ENCODE data around the gene NGFR. TPM values are rescaled to one million over a fixed set of nuclear protein-coding genes. Genes with fewer than 3 reads are reported as not detected.

Gene NGFR
- polyA plus RNA-seq, 4 donors = 3.6 to 8.9 (median 6.6) TPM

DNA sequence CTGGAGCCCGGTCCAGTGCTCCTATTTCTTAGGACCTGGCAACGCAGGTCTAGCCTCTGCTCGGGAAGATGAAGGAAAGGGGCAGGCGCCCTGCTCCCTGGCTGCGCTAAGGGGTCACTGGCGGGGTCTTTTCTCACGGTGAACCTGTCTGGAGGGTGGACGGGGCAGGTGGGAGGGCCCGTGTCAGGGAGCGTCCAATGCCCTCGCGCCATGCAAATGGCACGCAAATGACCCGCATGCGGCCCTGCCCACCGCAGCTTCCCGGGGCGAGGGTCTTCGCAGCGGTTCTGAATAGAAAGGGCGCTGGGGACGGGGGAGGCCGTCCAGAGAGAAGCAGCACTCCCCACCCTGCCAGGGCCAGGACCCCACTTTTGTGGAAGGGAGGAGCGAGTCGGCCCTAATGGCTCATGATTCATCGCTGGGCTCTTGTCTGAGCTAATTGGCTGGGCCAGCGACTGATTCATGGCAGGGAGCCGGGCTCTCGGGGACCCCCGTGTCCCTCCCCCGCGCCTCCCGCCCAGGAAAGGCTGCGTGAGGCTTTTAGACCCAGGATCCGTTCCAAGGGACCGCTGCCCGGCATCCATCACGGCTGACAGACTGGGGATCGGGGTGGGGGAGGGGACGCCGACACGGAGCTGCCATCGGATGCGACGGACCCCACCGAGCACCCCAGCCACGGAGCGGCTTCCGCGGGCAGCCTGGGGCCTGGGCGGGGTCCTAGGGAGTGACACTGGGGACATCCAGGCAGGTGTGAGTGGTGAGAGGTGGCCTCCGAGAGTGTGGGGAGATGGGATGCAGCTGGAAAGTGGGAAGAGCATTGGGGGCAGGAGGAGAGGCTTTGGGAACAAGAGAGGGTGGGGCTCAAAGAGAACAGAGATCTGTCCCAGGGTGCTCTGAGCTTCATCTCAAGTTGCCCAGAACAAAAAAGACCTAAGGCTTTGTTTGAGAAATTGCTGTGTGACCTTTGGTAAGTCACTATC lies 25.0 kb upstream of the NGFR start:
- DNase-seq (ENCODE audit: low read depth in 4 of 4, low spot score in 2 of 4) = no peak

DNA sequence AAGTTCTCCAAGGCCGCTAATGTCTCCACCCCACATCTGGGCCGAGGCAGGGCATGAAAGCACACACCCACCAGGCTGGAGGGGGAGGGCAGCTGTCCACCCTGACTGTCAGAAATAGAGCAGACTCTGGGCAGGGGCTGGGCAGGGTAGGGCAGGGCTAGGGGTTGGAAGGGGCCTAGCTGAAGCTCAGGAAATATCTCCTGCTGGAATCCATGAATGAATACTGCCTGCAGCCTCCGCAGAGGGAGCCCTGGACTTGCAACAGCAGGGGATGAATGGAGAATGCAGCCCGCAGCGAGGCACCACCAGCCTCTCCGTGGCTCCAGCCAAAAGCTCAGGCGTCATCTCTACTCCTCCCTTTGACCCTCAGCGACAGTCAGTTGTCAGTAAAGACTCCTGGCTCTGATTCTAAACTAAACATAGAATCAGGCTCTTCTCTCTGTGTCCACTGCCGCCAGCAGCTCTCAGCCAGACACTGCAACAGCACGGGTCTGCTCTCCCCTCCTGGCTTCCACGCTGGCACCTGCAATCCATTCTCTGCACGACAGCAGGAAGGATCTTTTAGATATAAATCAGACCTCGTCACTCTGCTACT lies 23.9 kb upstream of the NGFR start:
- no peak for DNase-seq (ENCODE audit: low read depth in 4 of 4, low spot score in 2 of 4)

DNA sequence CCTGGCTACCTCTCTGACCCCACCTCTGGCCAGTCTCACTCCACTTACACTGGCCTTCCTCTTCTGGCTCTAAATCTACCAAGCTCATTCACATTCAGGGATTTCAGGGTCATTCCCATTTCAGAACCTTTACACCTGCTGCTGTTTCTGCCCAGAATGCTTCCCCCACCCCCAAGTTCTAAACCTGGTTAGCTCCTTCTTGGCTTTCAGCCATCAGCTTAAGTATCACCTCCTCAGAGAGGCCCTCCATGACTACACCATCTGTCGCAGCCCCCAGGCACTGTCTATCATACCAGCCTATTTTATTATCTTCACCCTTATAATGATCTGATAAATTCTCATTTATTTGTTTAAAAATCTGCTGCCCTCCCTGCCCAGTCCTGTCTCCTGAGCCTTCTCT lies 23.3 kb upstream of the NGFR start:
- DNase-seq (ENCODE audit: low read depth in 4 of 4, low spot score in 2 of 4) = no peak

DNA sequence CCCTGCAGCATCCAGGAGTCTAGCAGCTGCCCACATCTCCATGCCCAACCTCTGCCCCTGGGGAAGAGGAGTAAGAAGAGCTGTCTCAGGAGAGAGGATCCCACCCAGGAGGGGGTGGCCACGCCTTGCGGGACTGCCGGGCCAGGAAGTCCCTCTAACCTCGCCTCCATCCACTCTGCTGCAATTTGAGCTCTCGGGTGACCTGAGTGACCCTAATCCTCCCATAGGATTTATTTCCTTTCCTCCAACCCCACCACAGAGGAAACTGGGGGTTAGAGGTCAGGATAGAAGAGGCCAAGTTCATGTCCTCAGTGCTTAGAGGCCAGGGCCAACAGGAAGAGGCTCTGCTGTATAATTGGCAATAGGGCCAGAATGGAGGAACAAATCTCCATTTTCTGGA lies 22.6 kb upstream of the NGFR start:
- no peak for DNase-seq (ENCODE audit: low read depth in 4 of 4, low spot score in 2 of 4)

DNA sequence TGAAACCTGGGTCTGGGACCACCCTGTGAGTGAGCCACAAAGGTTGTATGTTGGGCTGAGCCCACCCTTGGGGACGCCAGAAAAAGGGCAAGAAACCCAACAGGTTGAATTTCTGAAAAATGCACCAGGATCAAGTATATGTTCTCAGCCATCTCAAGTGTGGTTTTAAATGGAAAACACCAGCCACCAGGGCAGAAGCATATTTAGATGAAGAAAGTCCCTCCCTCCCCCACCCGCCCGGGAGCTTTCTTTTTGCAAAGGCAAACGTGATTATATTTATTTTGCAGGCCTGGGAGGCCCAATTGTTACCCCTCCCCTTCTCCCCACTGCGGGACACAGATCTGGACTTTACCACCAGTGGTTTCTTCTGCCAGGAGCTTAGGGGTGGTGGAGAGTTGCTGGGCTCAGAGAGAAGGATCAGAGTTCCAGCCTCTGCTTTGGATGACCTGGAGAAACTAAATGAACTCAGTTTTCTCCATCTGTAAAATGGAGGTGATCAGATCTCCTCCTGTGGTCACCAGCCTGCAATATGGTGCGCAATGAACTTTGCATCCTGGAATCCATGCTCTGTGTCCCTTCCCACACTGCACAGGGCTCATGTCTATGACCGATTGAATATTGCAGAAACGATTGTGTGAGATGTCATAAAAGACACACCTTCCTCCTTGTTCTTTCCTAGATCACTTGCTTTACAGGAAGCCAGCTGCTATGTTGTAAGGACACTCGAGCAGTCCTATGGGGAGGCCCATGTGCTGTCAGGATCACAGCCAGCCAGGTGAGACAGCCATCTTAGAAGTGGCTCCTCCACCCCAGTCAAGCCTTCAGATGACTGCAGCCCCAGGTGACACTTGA lies 21.0 kb upstream of the NGFR start:
- no peak for DNase-seq (ENCODE audit: low read depth in 4 of 4, low spot score in 2 of 4)

DNA sequence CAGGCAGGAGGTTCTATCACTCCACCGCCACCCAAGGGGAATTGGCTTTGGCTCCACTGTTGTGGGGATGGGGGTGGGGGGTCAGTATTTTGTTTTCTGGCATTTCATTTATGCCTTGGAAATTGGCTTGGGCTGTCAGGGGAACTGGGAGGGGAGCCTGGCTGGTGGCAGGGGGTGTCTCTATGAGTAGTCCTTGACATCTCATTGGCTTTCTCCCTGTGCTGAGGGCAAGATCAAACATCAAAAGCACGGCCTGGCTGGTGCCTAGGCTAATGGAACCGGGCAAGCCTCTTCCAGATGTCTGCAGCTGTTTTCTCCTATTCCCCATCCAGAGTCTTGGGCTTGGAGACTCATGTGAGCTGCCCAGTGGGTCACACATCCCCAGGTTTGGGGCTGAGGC lies 17.4 kb upstream of the NGFR start:
- no peak for DNase-seq (ENCODE audit: low read depth in 4 of 4, low spot score in 2 of 4)

DNA sequence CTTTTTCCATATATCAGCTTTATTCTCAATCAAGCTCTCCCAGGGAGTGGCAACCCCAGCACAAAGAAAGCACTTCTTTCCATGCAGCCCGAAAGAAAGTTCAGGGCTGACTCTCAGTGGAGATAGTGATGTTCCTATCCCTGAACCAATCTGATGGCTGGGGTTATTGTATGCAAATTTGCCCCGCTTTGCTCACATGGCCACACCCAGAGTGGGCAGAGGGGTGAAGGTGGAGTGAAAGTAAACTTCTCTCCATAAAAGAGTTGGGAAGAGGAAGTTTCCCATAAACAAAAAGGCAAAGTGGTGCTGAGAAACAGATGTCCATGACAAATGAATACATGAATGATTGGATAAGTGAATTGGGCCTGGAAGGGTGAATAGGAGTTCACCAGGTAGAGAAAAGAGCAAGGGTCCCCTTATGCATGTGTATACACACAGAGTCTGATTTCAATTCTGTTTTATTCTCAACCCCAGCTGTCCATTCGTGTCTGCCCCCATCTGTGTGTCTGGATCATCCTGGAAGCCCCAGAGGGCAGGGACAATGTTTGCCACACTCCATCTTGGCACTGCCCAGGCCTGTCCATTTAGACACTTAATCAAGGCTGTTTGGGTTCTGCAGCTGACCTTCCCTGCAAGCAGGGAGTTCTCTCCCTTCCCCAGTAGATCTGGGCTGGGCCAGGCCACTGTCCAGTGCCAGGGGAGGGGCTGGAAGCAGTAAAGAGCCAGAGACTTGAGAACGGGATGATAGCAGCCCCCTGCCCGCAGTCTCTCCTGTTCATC lies 14.1 kb upstream of the NGFR start:
- DNase-seq (ENCODE audit: low read depth in 4 of 4, low spot score in 2 of 4) = no peak

DNA sequence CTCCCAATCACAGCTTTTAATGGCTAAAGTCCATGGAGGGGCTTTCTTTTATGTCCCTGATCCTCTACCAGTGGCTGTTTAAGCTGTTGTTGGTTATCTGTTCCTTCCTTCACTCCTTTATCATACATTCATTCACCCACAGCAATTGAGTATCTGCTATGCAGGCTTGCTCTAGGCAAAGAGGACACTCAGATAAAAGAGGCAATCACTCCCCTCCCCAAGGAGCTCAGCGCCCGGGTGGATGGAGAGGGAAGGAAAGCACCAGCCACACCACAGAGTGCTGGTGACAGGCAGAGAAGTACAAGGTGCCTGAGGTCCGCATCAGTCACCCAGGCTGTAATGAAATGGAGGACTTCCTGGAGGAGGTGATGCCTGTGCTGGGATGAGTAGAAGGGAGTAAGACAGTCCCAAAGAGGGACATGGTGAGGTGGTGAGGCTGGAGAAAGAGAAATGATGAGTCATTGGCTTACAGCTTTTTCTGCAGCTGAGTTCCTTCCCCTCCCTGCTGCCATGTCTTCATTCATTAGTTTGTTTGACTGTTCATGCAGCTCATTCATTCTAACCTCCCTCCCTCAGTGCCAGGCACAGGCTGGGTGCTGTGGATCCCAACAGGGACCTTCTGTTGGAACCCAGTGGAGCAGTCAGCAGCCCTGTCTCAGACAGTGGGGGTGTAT lies 12.8 kb upstream of the NGFR start:
- DNase-seq (ENCODE audit: low read depth in 4 of 4, low spot score in 2 of 4) = no peak

DNA sequence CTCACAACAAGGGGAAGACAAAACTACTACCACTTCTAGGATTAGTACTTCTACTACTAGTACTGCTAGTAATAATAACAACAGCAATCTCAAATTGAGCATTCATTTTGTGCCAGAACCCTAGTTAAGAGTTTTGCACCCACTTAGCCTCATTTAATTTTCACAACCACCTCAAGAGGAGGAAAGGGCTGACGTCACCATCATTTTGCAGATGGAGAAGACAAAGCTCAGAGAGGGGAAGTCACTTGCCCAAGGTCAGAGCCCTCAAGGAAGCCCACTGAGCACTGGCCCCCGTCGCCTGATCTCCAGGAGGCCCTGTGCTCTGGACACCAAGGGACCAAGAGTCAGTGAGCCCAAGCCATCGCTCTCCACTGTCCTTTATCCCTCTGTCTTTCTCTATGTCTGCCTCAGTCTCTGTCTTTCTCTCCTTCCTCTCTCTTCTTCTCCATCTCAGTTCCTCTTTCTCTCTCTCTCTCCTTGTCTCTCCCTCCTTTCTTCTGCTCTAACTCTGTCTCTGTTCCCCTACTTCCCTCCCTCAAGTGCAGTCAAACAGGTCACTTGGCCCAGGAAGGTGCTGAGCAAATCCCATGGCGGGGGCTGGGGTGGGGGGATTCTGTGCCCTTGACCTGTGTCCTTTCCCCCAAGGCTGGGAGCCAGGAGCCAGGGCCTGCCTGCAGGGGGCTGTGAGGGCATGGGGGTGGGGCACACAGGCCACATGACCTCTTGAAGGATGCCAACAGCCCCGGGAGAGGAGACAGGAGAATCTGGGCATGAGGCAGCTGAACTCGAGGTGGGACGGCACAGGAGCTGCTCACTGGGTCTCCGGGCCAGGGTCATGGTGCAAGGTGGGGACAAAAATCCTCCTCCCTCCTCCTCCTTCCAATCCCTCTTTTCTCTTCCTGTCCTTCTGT lies 11.2 kb upstream of the NGFR start:
- DNase-seq (ENCODE audit: low read depth in 4 of 4, low spot score in 2 of 4) = no peak

DNA sequence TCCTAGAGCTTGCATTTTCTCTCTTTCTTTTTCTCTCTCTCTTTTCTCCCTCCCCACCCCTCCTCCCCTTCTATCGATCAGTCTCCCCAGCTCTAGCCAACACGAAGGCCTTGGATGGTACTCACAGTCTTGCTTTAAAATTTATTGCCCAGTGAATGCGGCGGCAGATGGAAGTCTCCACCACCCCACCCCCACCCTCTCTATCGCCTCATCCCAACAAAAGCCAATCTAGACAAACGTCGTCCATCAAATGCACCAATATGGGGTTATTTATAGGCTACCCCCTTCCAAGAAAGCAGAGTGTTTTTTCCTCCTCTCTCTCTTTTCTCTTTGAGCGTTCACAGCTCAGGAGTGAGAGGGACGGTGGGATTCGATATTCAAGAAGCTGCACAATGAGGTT lies 10.5 kb upstream of the NGFR start:
- no peak for DNase-seq (ENCODE audit: low read depth in 4 of 4, low spot score in 2 of 4)

DNA sequence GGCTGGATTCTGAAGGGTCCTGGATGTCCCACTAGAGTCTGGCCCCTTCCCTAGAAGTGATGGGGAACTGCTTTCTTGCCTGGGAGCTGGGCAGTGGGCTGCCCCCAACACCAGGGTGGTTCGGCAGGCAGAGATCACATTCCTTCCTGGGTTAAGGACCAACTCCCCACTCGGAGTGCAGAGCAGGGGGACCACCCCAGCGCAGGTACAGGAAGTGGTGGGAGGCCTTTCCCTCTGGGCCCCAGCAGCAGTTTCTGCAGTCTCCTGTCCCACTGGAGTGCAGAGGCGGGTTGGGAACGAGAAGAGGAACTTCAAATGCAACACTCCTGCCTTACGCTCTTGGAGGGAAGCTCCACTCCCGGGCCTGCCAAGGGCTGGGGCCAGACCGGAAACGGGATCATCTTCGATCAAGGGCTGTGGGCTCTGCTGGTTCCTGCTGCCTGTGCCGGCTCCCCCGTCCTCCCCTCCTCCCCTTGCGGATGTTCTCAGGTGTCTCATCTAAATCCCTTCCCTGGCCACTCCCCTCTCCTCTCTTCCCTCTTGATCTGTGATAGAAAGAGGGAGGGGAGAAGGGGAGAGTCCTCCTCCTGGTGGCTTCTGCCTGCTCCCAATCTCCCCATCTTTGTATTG lies 9.0 kb upstream of the NGFR start:
- no peak for DNase-seq (ENCODE audit: low read depth in 4 of 4, low spot score in 2 of 4)

DNA sequence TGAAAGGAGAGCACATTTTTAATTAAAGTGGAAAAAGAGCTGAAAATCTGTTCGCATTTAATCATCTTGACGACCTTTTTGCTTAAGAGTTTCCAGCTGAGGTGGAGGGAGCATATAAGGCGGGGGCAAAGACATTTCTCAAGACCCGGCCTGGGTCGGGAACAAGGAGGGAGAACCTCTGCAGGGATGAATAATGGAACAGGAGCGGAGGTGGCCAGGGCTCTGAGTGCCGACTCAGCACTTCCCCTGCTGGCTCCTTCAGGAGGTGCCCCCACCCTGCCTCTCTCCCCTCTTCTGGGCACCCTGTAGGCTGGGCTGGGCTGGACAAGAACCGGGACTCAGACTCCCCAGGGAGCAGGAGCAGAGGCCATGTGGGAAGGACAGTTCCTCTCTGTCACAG lies 7.9 kb upstream of the NGFR start:
- DNase-seq (ENCODE audit: low read depth in 4 of 4, low spot score in 2 of 4) = no peak

DNA sequence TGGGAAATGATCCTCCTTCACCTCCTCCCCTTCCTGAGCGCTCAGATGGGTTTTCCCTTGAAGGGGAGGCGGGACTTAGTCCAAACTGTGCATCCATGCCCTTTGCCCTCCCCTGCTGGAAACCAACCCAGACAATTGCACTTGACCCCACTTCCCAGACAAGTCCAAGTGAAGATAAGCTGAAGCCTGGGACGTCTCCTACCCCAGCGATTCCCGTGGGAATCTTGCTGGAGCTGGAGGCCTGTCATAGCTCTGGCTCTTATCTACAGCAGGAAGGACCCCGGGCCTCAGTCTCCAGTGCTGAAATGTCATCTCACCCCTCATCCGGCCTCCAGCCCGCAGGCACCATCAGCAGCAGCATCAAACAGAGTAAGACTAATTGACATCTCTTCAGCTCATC lies 6.5 kb upstream of the NGFR start:
- no peak for DNase-seq (ENCODE audit: low read depth in 4 of 4, low spot score in 2 of 4)

DNA sequence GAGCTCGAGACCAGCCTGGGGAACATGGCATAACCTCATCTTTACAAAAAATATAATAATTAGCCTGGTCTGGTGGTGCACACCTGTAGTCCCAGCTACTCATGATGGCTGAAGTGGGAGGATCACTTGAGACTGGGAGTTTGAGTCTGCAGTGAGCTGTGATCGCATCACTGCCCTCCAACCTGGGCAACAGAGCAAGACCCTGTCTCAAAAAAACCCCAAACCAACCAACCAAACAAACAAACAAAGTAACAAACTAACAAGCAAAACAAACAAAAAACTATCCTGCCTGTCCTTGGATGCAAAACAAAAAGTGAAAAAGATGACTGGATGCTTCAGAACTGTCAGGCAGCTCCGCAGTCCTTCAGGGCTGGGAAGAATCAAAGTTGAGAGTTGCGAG lies 5.7 kb upstream of the NGFR start:
- no peak for DNase-seq (ENCODE audit: low read depth in 4 of 4, low spot score in 2 of 4)

DNA sequence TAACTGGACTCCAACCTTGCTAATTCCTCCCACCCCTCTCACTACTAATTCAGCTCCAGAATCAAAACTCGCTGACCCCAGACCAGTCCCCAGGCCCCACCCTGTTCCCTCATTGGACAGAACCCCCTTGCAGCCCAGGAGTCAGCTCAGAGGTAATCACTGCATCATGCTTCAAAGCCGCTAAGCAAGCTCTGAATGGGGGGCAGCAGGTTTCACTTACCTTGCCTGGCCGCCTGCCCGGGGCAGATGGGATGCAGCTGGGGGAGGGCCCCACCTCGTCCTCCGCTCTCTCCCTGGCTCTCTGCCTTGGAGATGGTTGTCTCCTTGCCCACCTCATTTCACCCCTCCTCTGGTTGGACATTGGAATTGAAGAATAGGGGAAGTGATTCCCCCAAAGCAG lies 4.8 kb upstream of the NGFR start:
- no peak for DNase-seq (ENCODE audit: low read depth in 4 of 4, low spot score in 2 of 4)

DNA sequence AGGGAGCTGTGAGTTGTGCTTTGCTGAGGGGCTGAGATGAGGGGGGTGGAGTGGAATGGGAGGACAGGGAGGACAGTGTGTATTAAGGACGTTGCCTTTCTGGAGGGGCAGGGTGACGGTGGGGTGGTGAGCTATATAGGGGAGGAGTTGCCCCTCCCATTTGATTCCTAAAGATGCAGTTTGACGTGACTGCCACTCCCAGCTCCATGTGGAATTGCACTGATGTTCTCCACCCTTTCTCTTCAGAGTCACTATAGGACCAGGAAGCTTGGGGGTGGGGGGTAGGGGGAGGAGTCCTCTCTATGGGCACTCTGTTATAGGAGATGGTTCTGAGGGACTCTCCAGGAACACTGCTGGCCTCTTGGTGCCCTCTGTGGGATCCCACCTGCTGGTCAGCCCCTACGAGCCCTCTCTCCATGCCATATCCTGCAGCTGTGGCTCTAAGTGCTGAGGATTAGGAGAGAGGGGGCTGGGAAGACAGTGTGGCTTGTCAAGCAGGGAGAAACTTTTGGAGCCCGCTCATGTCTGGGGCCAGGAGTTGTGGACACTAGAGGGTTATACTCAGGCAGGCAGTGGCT lies 3.8 kb upstream of the NGFR start:
- DNase-seq (ENCODE audit: low read depth in 4 of 4, low spot score in 2 of 4) = no peak

DNA sequence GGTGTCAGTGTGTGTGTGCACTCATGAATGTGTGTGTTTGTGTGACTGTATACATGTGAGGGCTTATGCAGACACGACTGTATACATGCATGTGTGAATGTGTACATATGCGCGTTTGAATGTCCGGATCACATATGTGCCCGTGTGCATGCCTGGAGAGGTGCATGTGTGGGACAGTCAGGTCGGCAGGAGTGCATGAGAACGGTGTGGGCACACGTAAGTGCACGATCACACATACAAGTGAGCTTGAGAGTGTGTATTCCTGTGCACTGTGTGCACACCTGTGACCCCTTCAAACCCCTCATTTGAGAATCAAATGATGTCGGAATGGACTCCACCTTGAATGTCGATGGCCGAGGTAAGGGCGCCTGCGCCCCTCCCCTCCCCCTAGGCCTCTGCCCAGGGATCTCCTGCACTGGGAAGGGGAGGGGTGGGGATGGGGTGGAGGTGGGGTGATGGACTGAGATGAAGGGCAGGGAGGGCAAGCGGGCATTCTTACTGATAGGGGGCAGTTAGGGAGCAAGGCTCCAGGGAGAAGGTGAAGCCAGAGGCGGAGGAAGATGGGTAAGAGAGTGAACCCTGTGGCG lies 601 bp upstream of the NGFR start:
- no peak for DNase-seq (ENCODE audit: low read depth in 4 of 4, low spot score in 2 of 4)

DNA sequence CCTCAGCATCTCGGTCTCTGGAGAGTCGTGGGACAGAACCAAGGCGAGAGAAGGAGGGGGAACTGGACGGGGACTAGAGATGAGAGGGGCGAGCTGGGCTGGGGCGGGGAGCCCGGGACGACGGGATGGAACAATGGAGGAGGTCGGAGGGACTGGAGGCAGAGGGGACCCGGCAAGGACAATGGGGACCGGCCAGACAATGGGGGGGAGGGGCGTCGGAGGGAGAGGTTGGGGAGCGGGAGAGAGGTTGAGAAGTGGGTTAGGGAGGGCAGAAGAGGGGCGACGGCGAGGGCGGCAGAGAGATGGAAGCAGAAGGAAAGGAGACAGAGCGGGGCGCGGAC lies 719 bp downstream of the NGFR start:
- DNase-seq (ENCODE audit: low read depth in 4 of 4, low spot score in 2 of 4) = no peak
